Stimulated activated CD8-positive, alpha-beta memory T cell treated with anti-CD3 and anti-CD28 coated beads, Interleukin-7, amount 100 ng/mL, for 24 hours (primary cell): Measurements from ENCODE around the gene SCN3A.

Source experiments
- DNase-seq: peaks from one replicate; pipeline ENCODE4 v3.0.0-alpha.2; 2020; ENCODE audit warnings: low read depth

SCN3A gene

GRCh38 chr2:165056564-165056963, 147.3 kb downstream of the SCN3A start:
- DNase-seq, result no peak

- DNase-seq, result no peak
Observed at GRCh38 chr2:165055082-165055851, 148.6 kb downstream of the SCN3A start.

GRCh38 chr2:165054652-165055051, 149.2 kb downstream of the SCN3A start:
- DNase-seq, result no peak

- DNase-seq, result no peak
Observed at GRCh38 chr2:165044505-165045303, 159.1 kb downstream of the SCN3A start.
